GM18868 (cell line): ENCODE data around the gene PHAF1.

Experiments used
- ATAC-seq: cut with Tn5 transposase; IDR thresholded peaks from one replicate; pipeline ENCODE4 v1.9.1; 2021; ENCODE audit warnings: mild to moderate bottlenecking, moderate library complexity; ENCODE audit not compliant: unreplicated experiment

Gene PHAF1

GRCh38 chr16:67177743-67178699 lies 68.3 kb downstream of the PHAF1 start:
- ATAC-seq = no peak

- no peak for ATAC-seq
Measured at GRCh38 chr16:67179421-67180080, 69.8 kb downstream of the PHAF1 start.

GRCh38 chr16:67180166-67180565 lies 70.4 kb downstream of the PHAF1 start:
- ATAC-seq = no peak

- ATAC-seq = no peak
Measured at GRCh38 chr16:67181346-67181745, 71.6 kb downstream of the PHAF1 start.

- no peak for ATAC-seq
Measured at GRCh38 chr16:67182288-67182687, 72.5 kb downstream of the PHAF1 start.

GRCh38 chr16:67183284-67183626 lies 73.5 kb downstream of the PHAF1 start:
- ATAC-seq = no peak

GRCh38 chr16:67183627-67184452 lies 74.1 kb downstream of the PHAF1 start, which contains the start of gene MATCAP1:
Gene MATCAP1, minus strand, starts transcription at chr16:67183963. Its CDS starts 3,353 bp downstream, at chr16:67180610.
- peak; percentile 90 for ATAC-seq

GRCh38 chr16:67184453-67184994 lies 74.8 kb downstream of the PHAF1 start:
- no peak for ATAC-seq

GRCh38 chr16:67184995-67185650 lies 75.4 kb downstream of the PHAF1 start:
- ATAC-seq = peak; percentile 26

- ATAC-seq = no peak
Measured at GRCh38 chr16:67185651-67186134, 76.0 kb downstream of the PHAF1 start.

GRCh38 chr16:67186550-67186950 lies 76.8 kb downstream of the PHAF1 start:
- no peak for ATAC-seq

GRCh38 chr16:67187175-67187890 lies 77.6 kb downstream of the PHAF1 start:
- no peak for ATAC-seq

- no peak for ATAC-seq
Measured at GRCh38 chr16:67188323-67188722, 78.6 kb downstream of the PHAF1 start.

- no peak for ATAC-seq
Measured at GRCh38 chr16:67188798-67189197, 79.1 kb downstream of the PHAF1 start.

GRCh38 chr16:67190041-67190440 lies 80.3 kb downstream of the PHAF1 start, which contains the start of gene EXOC3L1:
Gene EXOC3L1, minus strand, starts transcription at chr16:67190136. Its CDS starts 460 bp downstream, at chr16:67189676.
- no peak for ATAC-seq

- no peak for ATAC-seq
Measured at GRCh38 chr16:67190448-67191399, 81.0 kb downstream of the PHAF1 start.

GRCh38 chr16:67191411-67191994 lies 81.8 kb downstream of the PHAF1 start:
- no peak for ATAC-seq
